ENCODE measurements around the gene KPNA6. TPM values are rescaled to one million over a fixed set of nuclear protein-coding genes. Genes with fewer than 3 reads are reported as not detected.

The KPNA6 gene
- total and polyA plus RNA-seq, 9 of the 15 experiments (the other 6 are each of a cell fraction or from before 2014, with no cell fraction given): 20.1 to 54.6 (median 32.2) TPM

- ATAC-seq (no peak), FAIRE-seq (no peak), DNase-seq (ENCODE audit: extremely low read depth in 1 of 4, low spot score in 3 of 4) (no peak)
- peaks cover 10% of the 10 kb centered on the region for H3K79me2 ChIP-seq (ENCODE audit: control insufficient read depth, insufficient read depth, low read length)
- WGBS (ENCODE audit: insufficient coverage, low coverage, missing lambda C conversion rate): 27% methylated on average over 5 of the region's 5 CpGs
- H3K4me2 ChIP-seq (ENCODE audit: insufficient read depth, low read length): no peak overlapping the region
- no TSS peak for BruUV-seq (replicated peaks)
- peak; percentile 66 for TF ChIP-seq MAFF (IDR thresholded peaks at IDR 0.05; ENCODE audit: low read length)
- peak; percentile 81 for TF ChIP-seq MAFG (tag; conservative IDR thresholded peaks at IDR 0.05)
- peak; percentile 89 for TF ChIP-seq C11orf30 (IDR thresholded peaks at IDR 0.05; ENCODE audit: low read depth)
- no peak for TF ChIP-seq POLR2AphosphoS2 (IDR thresholded peaks at IDR 0.05; ENCODE audit: low read length)
- TF ChIP-seq LARP7 (IDR thresholded peaks at IDR 0.05): no peak
- peak; percentile 72 for TF ChIP-seq MAFK (IDR thresholded peaks at IDR 0.05; ENCODE audit: low read length)
- peak; percentile 95 for TF ChIP-seq ZNF316 (IDR thresholded peaks at IDR 0.05)
- intact Hi-C loops (cut with micrococcal nuclease) (loop anchor here (10.0 kb wide), 3 partner anchors 254 to 346 kb away; partner anchors contain the start of gene SPOCD1), in situ Hi-C loops (cut with MboI) (loop anchor here (10.0 kb wide), 1 partner anchor 244 kb away; no protein-coding TSS in a partner anchor)
- H3K27me3 ChIP-seq (ENCODE audit: control insufficient read depth in 2 of 2, insufficient read depth in 2 of 2, low read length in 2 of 2): no peaks in the 10 kb centered on the region
- H3K27ac ChIP-seq (ENCODE audit: extremely low read depth, low read depth, low read length): no peak overlapping the region
- H4K20me1 ChIP-seq (replicated peaks; ENCODE audit: control insufficient read depth, insufficient read depth, low read length): peaks cover 4% of the 10 kb centered on the region; the same call in 1 of the 2 replicates
- H3K9me1 ChIP-seq (ENCODE audit: control insufficient read depth, insufficient read depth, low read length): peaks cover 1% of the 10 kb centered on the region
- H3K9ac ChIP-seq (ENCODE audit: insufficient read depth in 1 of 2, low read depth in 2 of 2, low read length in 2 of 2): no peak overlapping the region
- ChIA-PET CTCF (ENCODE audit: low intra/inter-chr PET ratio) (no interaction called here), POLR2A (interaction anchor here (1.0 to 1.7 kb wide), 2 partner anchors 14 to 29 kb away, joined by 3 to 4 read pairs; no protein-coding TSS in a partner anchor)
- H2AFZ ChIP-seq (ENCODE audit: low read depth, low read length): no peak overlapping the region
- H3K9me3 ChIP-seq (replicated peaks; ENCODE audit: control insufficient read depth, insufficient read depth, low read depth, low read length): no peaks in the 10 kb centered on the region
- peaks cover 21 to 31% of the 10 kb centered on the region in 2 experiments for H3K4me1 ChIP-seq (replicated peaks in 1 of 2; ENCODE audit: control insufficient read depth in 2 of 2, insufficient read depth in 2 of 2, low read length in 2 of 2)
- no peak overlapping the region for H3K4me3 ChIP-seq
- H3K36me3 ChIP-seq (ENCODE audit: control insufficient read depth, insufficient read depth, low read length): no peaks in the 10 kb centered on the region
Observed at GRCh38 chr1:32068957-32069588, 38.8 kb upstream of the KPNA6 start.
